SJSA1 (cell line): Measurements from ENCODE around the gene IGSF21. TPM values are rescaled to one million over a fixed set of nuclear protein-coding genes. Genes with fewer than 3 reads are reported as not detected.
"Not testable (repeated sequence)": the region's sequence is repeated elsewhere in the genome, so short reads cannot be mapped to it uniquely, and the experiment has no call there.

Experiments used
- DNase-seq, 2 experiments: peaks; one replicate each; pipeline ENCODE4 v3.0.0-alpha.2; 2015 to 2020; ENCODE audit warnings: low spot score in 2 of 2, low read depth in 1 of 2
- H3K27ac ChIP-seq: fragments of 250-450 bp; sonication (Bioruptor Pico); 2 replicates; pipeline ENCODE4 v1.5.1; 2020; ENCODE audit warnings: mild to moderate bottlenecking, moderate library complexity
- H3K27me3 ChIP-seq: fragments of 250-450 bp; sonication (Bioruptor Pico); replicated peaks from 2 replicates; pipeline ENCODE4 v1.5.1; 2020; ENCODE audit warnings: mild to moderate bottlenecking, moderate library complexity
- H3K36me3 ChIP-seq: fragments of 250-450 bp; sonication (Bioruptor Pico); 2 replicates; pipeline ENCODE4 v1.5.1; 2020; ENCODE audit warnings: mild to moderate bottlenecking
- H3K4me1 ChIP-seq: fragments of 250-450 bp; sonication (Bioruptor Pico); replicated peaks from 2 replicates; pipeline ENCODE4 v1.6.1; 2021; ENCODE audit warnings: mild to moderate bottlenecking
- H3K4me3 ChIP-seq: fragments of 250-450 bp; sonication (Bioruptor Pico); 2 replicates; pipeline ENCODE4 v1.5.1; 2020; ENCODE audit warnings: mild to moderate bottlenecking
- H3K9me3 ChIP-seq: fragments of 250-450 bp; sonication (Bioruptor Pico); replicated peaks from 2 replicates; pipeline ENCODE4 v1.5.1; 2020; ENCODE audit warnings: mild to moderate bottlenecking
- total RNA-seq: library from RNA; depleted of rRNA; stranded (reverse); fragments of >200 nt; shearing (Covaris generic); gene quantifications from 2 replicates; pipeline ENCODE4 v1.2.3, GENCODE V29; 2014

Gene IGSF21
- total RNA-seq, 1 experiment from 2014 or later: not detected

DNA sequence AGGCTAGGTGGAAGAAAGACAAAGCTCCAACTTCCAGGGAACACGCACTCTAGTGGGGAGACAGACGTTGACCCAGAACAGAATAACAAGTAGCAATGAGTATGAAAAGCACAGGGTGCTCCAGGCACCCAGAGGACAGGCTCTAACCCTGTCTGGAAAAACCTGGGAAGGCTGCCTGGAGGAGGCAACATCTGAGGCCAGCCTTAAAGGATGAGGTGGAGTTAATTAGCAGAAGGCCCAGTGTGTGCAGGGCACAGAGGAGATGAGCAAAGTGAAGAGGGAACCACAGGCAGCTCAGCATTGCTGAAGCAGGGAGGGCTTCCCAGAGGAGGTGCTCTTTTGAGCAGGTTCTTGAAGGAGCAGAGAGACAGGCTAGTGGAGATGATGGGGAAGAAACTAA lies 246.4 kb downstream of the IGSF21 start:
- Histone ChIP-seq H3K36me3 (no peaks in the 10 kb centered on the region), H3K4me1 (no peaks in the 10 kb centered on the region), H3K4me3 (no peak overlapping the region), H3K27ac (no peak overlapping the region), H3K27me3 (no peaks in the 10 kb centered on the region), H3K9me3 (no peaks in the 10 kb centered on the region)
- DNase-seq: no peak

DNA sequence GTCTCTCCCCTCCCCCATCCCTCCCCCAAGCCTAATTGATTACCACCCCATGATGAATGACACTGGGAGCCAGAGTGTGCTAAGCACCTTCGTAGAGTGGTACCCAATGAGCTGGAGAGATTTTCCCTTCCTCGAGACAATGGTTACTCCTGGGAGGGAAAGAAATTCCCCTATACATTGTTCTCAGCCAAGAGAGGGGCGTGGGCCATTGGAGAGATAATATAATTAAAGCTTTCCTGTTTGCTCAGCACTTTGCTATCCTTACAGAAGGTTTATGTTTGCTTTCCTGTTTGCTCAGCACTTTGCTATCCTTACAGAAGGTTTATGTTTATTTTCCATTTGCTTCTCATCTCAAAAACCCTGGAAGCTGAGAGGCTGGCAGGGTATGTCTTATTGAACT lies 247.0 kb downstream of the IGSF21 start:
- Histone ChIP-seq H3K27me3 (no peaks in the 10 kb centered on the region), H3K27ac (no peak overlapping the region), H3K9me3 (no peaks in the 10 kb centered on the region), H3K36me3 (no peaks in the 10 kb centered on the region), H3K4me1 (no peaks in the 10 kb centered on the region), H3K4me3 (no peak overlapping the region)
- no peak for DNase-seq

DNA sequence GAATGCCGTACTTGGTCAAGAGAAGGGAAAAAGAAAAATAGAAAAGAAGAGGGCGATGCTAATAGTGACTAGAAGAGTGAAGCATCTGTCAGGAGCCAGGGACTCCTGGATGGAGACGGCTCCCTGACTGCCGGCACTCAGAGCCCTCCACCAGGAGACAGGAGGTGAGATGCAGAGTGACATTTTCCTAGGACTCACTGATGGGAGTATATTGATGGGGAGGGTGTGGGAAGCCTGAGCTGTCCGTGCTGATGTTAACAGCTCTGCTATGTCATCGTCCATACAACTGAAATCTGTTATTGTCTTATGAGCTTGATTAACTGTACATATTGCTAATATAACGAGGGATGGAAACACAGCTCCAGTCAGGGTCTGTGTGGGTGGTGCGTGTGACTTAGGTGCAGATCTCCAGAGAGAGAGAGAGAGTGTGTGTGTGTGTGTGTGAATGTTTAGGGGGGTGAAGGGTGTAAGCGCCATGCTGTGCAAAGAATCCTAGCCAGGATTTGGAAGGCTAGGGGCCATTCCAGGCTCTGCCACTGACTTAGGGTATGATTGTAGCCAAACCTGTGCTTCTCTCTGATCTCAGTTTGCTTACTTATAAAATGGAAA lies 250.1 kb downstream of the IGSF21 start:
- DNase-seq: no peak
- Histone ChIP-seq H3K9me3 (no peaks in the 10 kb centered on the region), H3K27ac (no peak overlapping the region), H3K36me3 (no peaks in the 10 kb centered on the region), H3K4me1 (no peaks in the 10 kb centered on the region), H3K27me3 (no peaks in the 10 kb centered on the region), H3K4me3 (no peak overlapping the region)

- no peak overlapping the region for H3K27ac ChIP-seq
- no peaks in the 10 kb centered on the region for H3K27me3 ChIP-seq
- no peaks in the 10 kb centered on the region for H3K4me1 ChIP-seq
- no peak overlapping the region for H3K4me3 ChIP-seq
- H3K36me3 ChIP-seq: no peaks in the 10 kb centered on the region
- no peaks in the 10 kb centered on the region for H3K9me3 ChIP-seq
- DNase-seq: no peak
Measured at GRCh38 chr1:18358600-18358999, 251.0 kb downstream of the IGSF21 start.

GRCh38 chr1:18360251-18360650 lies 252.7 kb downstream of the IGSF21 start:
- no peaks in the 10 kb centered on the region for H3K36me3 ChIP-seq

DNA sequence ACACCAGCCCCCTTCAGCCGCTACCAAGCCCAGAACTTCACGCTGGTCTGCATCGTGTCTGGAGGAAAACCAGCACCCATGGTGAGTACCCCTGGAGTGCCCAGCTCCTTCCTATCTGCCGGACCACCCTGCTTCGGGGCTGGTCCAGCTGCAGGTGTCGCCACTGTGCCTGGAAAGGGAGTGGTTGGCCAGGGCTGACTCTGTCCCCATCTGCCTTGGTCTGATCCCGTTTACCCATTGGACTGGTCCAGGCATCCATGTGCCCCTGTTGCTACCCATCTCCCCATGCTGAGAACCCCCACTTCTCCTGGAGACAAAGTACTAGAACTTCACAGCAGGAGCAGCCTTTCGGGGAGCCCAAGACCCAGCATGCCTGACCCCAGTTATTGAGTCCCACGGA lies 254.6 kb downstream of the IGSF21 start:
- H3K27me3 ChIP-seq: no peaks in the 10 kb centered on the region
- no peak for DNase-seq
- H3K4me3 ChIP-seq: no peak overlapping the region
- no peaks in the 10 kb centered on the region for H3K9me3 ChIP-seq
- H3K36me3 ChIP-seq: no peaks in the 10 kb centered on the region
- no peak overlapping the region for H3K27ac ChIP-seq
- H3K4me1 ChIP-seq: no peaks in the 10 kb centered on the region

More at GRCh38 chr1:18360251-18360650, 252.7 kb downstream of the IGSF21 start:
- H3K9me3 ChIP-seq: no peaks in the 10 kb centered on the region
- H3K27ac ChIP-seq: no peak overlapping the region
- no peak for DNase-seq
- H3K27me3 ChIP-seq: no peaks in the 10 kb centered on the region
- H3K4me1 ChIP-seq: no peaks in the 10 kb centered on the region
- no peak overlapping the region for H3K4me3 ChIP-seq

GRCh38 chr1:18363436-18363835 lies 255.8 kb downstream of the IGSF21 start:
- Histone ChIP-seq H3K4me3 (no peak overlapping the region), H3K9me3 (no peaks in the 10 kb centered on the region), H3K4me1 (no peaks in the 10 kb centered on the region), H3K27ac (no peak overlapping the region), H3K27me3 (no peaks in the 10 kb centered on the region), H3K36me3 (no peaks in the 10 kb centered on the region)
- DNase-seq: no peak

DNA sequence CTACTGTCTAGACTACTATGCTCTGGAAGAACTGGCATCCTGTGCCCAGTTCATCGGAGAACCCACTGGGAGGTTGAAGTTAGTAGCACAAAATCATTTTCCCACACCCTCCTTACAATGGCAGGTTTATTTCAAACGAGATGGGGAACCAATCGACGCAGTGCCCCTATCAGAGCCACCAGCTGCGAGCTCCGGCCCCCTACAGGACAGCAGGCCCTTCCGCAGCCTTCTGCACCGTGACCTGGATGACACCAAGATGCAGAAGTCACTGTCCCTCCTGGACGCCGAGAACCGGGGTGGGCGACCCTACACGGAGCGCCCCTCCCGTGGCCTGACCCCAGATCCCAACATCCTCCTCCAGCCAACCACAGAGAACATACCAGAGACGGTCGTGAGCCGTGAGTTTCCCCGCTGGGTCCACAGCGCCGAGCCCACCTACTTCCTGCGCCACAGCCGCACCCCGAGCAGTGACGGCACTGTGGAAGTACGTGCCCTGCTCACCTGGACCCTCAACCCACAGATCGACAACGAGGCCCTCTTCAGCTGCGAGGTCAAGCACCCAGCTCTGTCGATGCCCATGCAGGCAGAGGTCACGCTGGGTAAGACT lies 257.6 kb downstream of the IGSF21 start:
- Histone ChIP-seq H3K27ac (no peak overlapping the region), H3K9me3 (no peaks in the 10 kb centered on the region), H3K27me3 (no peaks in the 10 kb centered on the region), H3K4me1 (no peaks in the 10 kb centered on the region), H3K36me3 (no peaks in the 10 kb centered on the region), H3K4me3 (no peak overlapping the region)
- DNase-seq: no peak

DNA sequence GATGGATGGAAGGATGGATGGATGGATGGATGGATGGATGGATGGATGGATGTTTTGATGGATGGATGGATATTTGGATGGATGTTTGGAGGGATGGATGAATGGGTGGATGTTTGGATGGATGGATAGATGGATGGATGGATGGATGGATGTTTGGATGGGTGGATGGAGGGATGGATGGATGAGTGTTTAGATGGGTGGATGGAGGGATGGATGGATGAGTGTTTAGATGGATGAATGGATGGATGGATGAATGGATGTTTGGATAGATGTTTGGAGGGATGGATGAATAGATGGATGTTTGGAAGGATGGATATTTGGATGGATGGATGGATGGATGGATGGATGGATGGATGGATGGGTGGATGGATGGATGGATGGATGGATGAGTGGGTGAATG lies 264.9 kb downstream of the IGSF21 start:
- H3K4me3 ChIP-seq, DNase-seq, H3K27ac ChIP-seq, H3K36me3 ChIP-seq, H3K4me1 ChIP-seq, H3K9me3 ChIP-seq, H3K27me3 ChIP-seq: not testable (repeated sequence)

DNA sequence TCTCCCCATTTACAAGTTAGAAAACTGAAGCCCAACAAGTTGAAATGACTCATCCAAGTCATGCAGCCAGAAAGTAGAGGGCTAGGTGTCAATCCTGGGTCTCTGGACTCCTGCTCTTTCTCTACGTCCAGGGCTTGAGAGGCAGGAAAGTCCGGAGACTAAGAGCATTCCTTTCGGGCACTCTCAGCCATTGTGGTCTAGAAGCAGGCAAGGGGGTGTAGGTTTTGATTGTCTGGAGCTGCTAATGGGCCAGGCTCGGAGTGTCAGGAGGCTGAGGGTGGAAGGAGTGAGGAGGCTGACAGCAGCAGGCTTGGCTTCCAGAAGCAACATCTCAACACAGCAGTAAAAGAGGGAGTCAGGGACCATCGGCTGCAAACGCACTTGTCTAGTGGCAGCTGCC lies 265.6 kb downstream of the IGSF21 start:
- Histone ChIP-seq H3K36me3 (no peaks in the 10 kb centered on the region), H3K27me3 (no peaks in the 10 kb centered on the region), H3K9me3 (no peaks in the 10 kb centered on the region), H3K27ac (no peak overlapping the region), H3K4me1 (no peaks in the 10 kb centered on the region), H3K4me3 (no peak overlapping the region)
- no peak for DNase-seq

DNA sequence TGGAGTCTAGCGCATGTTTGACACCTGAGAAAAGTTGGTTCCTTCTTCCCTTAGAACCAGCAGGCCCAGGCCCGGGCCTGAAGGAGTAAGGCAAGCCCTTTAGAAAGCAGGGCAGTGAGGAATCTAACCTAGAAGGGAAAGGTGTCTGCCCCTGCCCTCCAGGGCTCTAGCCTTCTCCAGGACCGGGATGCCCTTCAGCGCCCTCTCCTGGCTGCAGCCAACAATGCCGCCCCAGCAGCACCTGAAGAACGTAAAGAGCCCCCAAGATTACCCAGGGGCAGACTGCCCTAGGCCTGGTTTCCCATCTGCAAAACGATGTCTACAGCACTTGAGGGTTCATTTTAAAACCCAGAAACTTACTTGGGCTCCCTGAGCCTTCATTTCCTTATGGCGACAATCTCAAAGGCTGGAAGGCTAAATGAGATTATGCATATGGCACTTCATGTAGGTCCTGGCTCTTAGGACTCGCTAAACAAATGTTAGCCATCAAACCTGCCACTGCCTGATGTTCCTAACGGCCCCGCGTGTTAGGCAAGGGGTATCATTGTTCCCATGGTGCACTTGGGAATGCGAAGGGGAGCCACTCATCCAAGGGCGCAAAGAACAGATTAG lies 266.4 kb downstream of the IGSF21 start:
- no peaks in the 10 kb centered on the region for H3K9me3 ChIP-seq
- no peaks in the 10 kb centered on the region for H3K27me3 ChIP-seq

GRCh38 chr1:18376661-18377060 lies 269.1 kb downstream of the IGSF21 start:
- Histone ChIP-seq H3K27ac (no peak overlapping the region), H3K4me3 (no peak overlapping the region), H3K27me3 (no peaks in the 10 kb centered on the region), H3K36me3 (no peaks in the 10 kb centered on the region), H3K4me1 (no peaks in the 10 kb centered on the region), H3K9me3 (no peaks in the 10 kb centered on the region)
- DNase-seq: no peak

More for the DNA sequence above, 266.4 kb downstream of the IGSF21 start:
- H3K4me1 ChIP-seq: no peaks in the 10 kb centered on the region
- H3K4me3 ChIP-seq: no peak overlapping the region
- DNase-seq: no peak
- no peaks in the 10 kb centered on the region for H3K36me3 ChIP-seq
- no peak overlapping the region for H3K27ac ChIP-seq

DNA sequence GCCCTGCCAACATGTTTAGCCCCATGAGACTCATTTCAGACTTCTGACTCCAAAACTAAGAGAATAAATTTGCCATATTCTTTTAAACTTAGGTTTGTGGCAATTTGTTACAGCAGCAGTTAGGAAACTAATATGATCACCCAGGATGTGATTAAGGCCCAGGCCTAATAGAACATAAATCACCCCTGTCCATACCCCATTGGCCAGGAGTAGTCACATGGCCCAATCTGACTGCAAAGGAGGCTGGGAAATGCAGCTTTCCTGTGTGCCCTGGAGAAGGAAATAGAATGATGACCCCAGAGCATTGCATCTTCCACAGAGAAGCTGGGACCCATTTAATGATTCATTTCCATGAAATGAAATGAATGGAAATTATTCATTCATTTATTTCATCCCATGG lies 272.7 kb downstream of the IGSF21 start:
- no peak overlapping the region for H3K4me3 ChIP-seq
- H3K4me1 ChIP-seq: no peaks in the 10 kb centered on the region
- H3K36me3 ChIP-seq: no peaks in the 10 kb centered on the region
- H3K27ac ChIP-seq: no peak overlapping the region
- no peaks in the 10 kb centered on the region for H3K9me3 ChIP-seq
- DNase-seq: no peak
- H3K27me3 ChIP-seq: no peaks in the 10 kb centered on the region

DNA sequence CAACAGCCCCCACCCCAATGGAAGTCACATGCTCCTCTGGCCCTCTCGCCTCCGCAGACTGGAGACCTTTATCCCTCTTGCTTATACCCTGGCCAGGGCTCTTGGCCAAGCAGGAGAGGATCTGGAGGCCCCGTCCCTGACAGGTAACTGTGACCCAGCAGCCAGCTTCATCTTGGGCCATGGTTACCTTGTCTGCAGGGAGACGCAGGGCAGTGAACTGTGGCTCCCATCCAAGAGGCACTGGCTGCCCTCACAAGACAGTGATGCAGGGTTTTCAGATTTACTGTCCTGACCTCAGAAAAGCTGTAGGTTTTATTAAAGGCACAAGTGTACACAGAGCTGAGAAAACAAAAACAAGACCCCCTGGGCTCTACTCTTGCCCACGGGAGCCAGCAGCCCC lies 276.5 kb downstream of the IGSF21 start:
- Histone ChIP-seq H3K27ac (no peak overlapping the region), H3K36me3 (no peaks in the 10 kb centered on the region), H3K4me3 (no peak overlapping the region), H3K4me1 (no peaks in the 10 kb centered on the region), H3K27me3 (no peaks in the 10 kb centered on the region), H3K9me3 (no peaks in the 10 kb centered on the region)
- no peak for DNase-seq
